Endothelial cell (in vitro differentiated cells): ENCODE measurements around the gene MTR. TPM values are rescaled to one million over a fixed set of nuclear protein-coding genes. Genes with fewer than 3 reads are reported as not detected.
A peak's percentile ranks its signal among the peaks of the same experiment; 100 is the strongest.

Source experiments
- DNase-seq: peaks from one replicate; pipeline ENCODE4 v3.0.0; 2021; ENCODE audit warnings: low spot score
- H3K27ac Mint-ChIP-seq: one replicate; pipeline ENCODE4 v1.8.0; 2021; ENCODE audit warnings: mixed read lengths, inconsistent platforms; ENCODE audit not compliant: unreplicated experiment
- H3K27me3 Mint-ChIP-seq: one replicate; pipeline ENCODE4 v1.8.0; 2021; ENCODE audit warnings: mild to moderate bottlenecking, moderate library complexity, mixed read lengths, inconsistent platforms; ENCODE audit not compliant: unreplicated experiment
- H3K36me3 Mint-ChIP-seq: one replicate; pipeline ENCODE4 v1.8.0; 2021; ENCODE audit warnings: mild to moderate bottlenecking, low read depth, mixed read lengths, inconsistent platforms; ENCODE audit not compliant: unreplicated experiment
- H3K4me1 Mint-ChIP-seq: one replicate; pipeline ENCODE4 v1.8.0; 2021; ENCODE audit warnings: mild to moderate bottlenecking, mixed read lengths, inconsistent platforms; ENCODE audit not compliant: unreplicated experiment
- H3K4me3 Mint-ChIP-seq: one replicate; pipeline ENCODE4 v1.8.0; 2021; ENCODE audit warnings: mild to moderate bottlenecking, mixed read lengths, inconsistent platforms; ENCODE audit not compliant: unreplicated experiment
- H3K9me3 Mint-ChIP-seq: one replicate; pipeline ENCODE4 v1.8.0; 2021; ENCODE audit warnings: mixed read lengths, inconsistent platforms; ENCODE audit not compliant: unreplicated experiment
- CTCF ChIP-seq: fragments of 200-600 bp; sonication (generic); IDR thresholded peaks from one replicate; pipeline ENCODE4 v1.5.0; 2021; ENCODE audit warnings: antibody characterized with exemption; ENCODE audit not compliant: unreplicated experiment
- total RNA-seq: library from RNA; stranded (reverse); fragmentation: NEBNext Ultra II Directional; extraction: Animal tissue kit (Norgen Biotek cat#: 25700); gene quantifications from one replicate; pipeline ENCODE4 v1.2.1, GENCODE V29; 2021; ENCODE audit not compliant: unreplicated experiment

MTR gene
- total RNA-seq, 1 donor from 2014 or later = 44.5 TPM

- DNase-seq = no peak
- no peak overlapping the region for H3K4me3 Mint-ChIP-seq
- peak overlapping the region; percentile 80 for H3K27ac Mint-ChIP-seq
- peaks cover 21% of the 10 kb centered on the region for H3K36me3 Mint-ChIP-seq
- no peak for TF ChIP-seq CTCF
- peaks cover 13% of the 10 kb centered on the region for H3K4me1 Mint-ChIP-seq
- H3K27me3 Mint-ChIP-seq = no peaks in the 10 kb centered on the region
- H3K9me3 Mint-ChIP-seq = no peaks in the 10 kb centered on the region
Measured at GRCh38 chr1:236872075-236872666, 77.1 kb downstream of the MTR start.

- no peaks in the 10 kb centered on the region for H3K27me3 Mint-ChIP-seq
- peaks cover 8% of the 10 kb centered on the region for H3K4me1 Mint-ChIP-seq
- H3K36me3 Mint-ChIP-seq = peaks cover 8% of the 10 kb centered on the region
- H3K9me3 Mint-ChIP-seq = no peaks in the 10 kb centered on the region
- no peak overlapping the region for H3K4me3 Mint-ChIP-seq
- DNase-seq = no peak
- no peak overlapping the region for H3K27ac Mint-ChIP-seq
- TF ChIP-seq CTCF = no peak
Measured at GRCh38 chr1:236875975-236876374, 80.9 kb downstream of the MTR start.

- H3K36me3 Mint-ChIP-seq = peaks cover 5% of the 10 kb centered on the region
- no peak overlapping the region for H3K27ac Mint-ChIP-seq
- no peaks in the 10 kb centered on the region for H3K9me3 Mint-ChIP-seq
- no peaks in the 10 kb centered on the region for H3K4me1 Mint-ChIP-seq
- no peak for TF ChIP-seq CTCF
- no peak for DNase-seq
- no peaks in the 10 kb centered on the region for H3K27me3 Mint-ChIP-seq
- no peak overlapping the region for H3K4me3 Mint-ChIP-seq
Measured at GRCh38 chr1:236877661-236878060, 82.6 kb downstream of the MTR start.

GRCh38 chr1:236880209-236880608 is 85.1 kb downstream of the MTR start:
- Mint-ChIP-seq H3K27me3 (no peaks in the 10 kb centered on the region), H3K4me3 (no peak overlapping the region), H3K36me3 (peaks cover 9% of the 10 kb centered on the region), H3K9me3 (no peaks in the 10 kb centered on the region), H3K4me1 (no peaks in the 10 kb centered on the region), H3K27ac (no peak overlapping the region)
- DNase-seq = no peak
- no peak for TF ChIP-seq CTCF

GRCh38 chr1:236882678-236883077 is 87.6 kb downstream of the MTR start:
- TF ChIP-seq CTCF = no peak
- no peak overlapping the region for H3K4me3 Mint-ChIP-seq
- H3K9me3 Mint-ChIP-seq = no peaks in the 10 kb centered on the region
- DNase-seq = no peak
- H3K4me1 Mint-ChIP-seq = peaks cover 3% of the 10 kb centered on the region
- H3K36me3 Mint-ChIP-seq = peaks cover 23% of the 10 kb centered on the region
- H3K27me3 Mint-ChIP-seq = no peaks in the 10 kb centered on the region
- no peak overlapping the region for H3K27ac Mint-ChIP-seq
